Caco-2 (cell line): ENCODE data around the gene HSPA14. TPM values are rescaled to one million over a fixed set of nuclear protein-coding genes. Genes with fewer than 3 reads are reported as not detected.
A peak's percentile ranks its signal among the peaks of the same experiment; 100 is the strongest.

Experiments used
- Bru-seq: library from RNA; stranded (reverse); fragments of 400-500 nt; gene quantifications from one replicate; lab custom pipeline; 2021; lab: Mats Ljungman, UMichigan
- BruChase-seq, 2 experiments: library from RNA; stranded (reverse); fragments of 400-500 nt; gene quantifications; one replicate each; lab custom pipeline; 2021; lab: Mats Ljungman, UMichigan
- BruUV-seq: library from RNA; stranded (reverse); fragments of 400-500 nt; replicated peaks from 2 replicates; lab custom pipeline; 2021; lab: Mats Ljungman, UMichigan
- CTCF ChIA-PET: fragments of 300-600 bp; sonication (Branson Sonifier 250); formaldehyde crosslinking; loops from one replicate; lab custom pipeline; 2022; ENCODE audit warnings: antibody characterized with exemption; lab: Charles Lee
- POLR2A ChIA-PET: fragments of 300-600 bp; sonication (Branson Sonifier 250); formaldehyde crosslinking; loops from one replicate; lab custom pipeline; 2022; ENCODE audit warnings: antibody characterized with exemption; lab: Charles Lee
- DNase-seq, 2 experiments: peaks; one replicate each; pipeline versions ENCODE4 v3.0.0 to v3.0.0-alpha.2; 2020 to 2022
- H3K27me3 ChIP-seq: replicated peaks from 2 replicates; pipeline ENCODE4 v1.6.0; 2011; ENCODE audit warnings: low read length; ENCODE audit not compliant: control insufficient read depth, insufficient read depth
- H3K36me3 ChIP-seq: 2 replicates; pipeline ENCODE4 v1.5.1; 2011; ENCODE audit warnings: low read length; ENCODE audit not compliant: control insufficient read depth, insufficient read depth
- H3K4me1 ChIP-seq: fragments of 250-450 bp; sonication (Bioruptor Pico); 2 replicates; pipeline ENCODE4 v1.5.1; 2020; ENCODE audit warnings: mild to moderate bottlenecking
- H3K4me3 ChIP-seq: 2 replicates; pipeline ENCODE4 v1.5.1; 2011; ENCODE audit warnings: low read depth, mild to moderate bottlenecking, control low read depth, low read length
- H3K9me3 ChIP-seq: fragments of 250-450 bp; sonication (Bioruptor Pico); 2 replicates; pipeline ENCODE4 v1.5.1; 2020; ENCODE audit warnings: mild to moderate bottlenecking, moderate library complexity
- H3K27ac Mint-ChIP-seq: one replicate; pipeline ENCODE4 v1.8.0; 2022; ENCODE audit warnings: mixed read lengths; ENCODE audit not compliant: unreplicated experiment
- H3K27me3 Mint-ChIP-seq: one replicate; pipeline ENCODE4 v1.8.0; 2022; ENCODE audit warnings: mixed read lengths; ENCODE audit not compliant: insufficient read depth, unreplicated experiment
- H3K36me3 Mint-ChIP-seq: one replicate; pipeline ENCODE4 v1.8.0; 2022; ENCODE audit warnings: mild to moderate bottlenecking, mixed read lengths; ENCODE audit not compliant: insufficient read depth, unreplicated experiment
- H3K4me1 Mint-ChIP-seq: one replicate; pipeline ENCODE4 v1.8.0; 2022; ENCODE audit warnings: low read depth, mixed read lengths; ENCODE audit not compliant: unreplicated experiment
- H3K4me3 Mint-ChIP-seq: one replicate; pipeline ENCODE4 v1.8.0; 2022; ENCODE audit warnings: mild to moderate bottlenecking, moderate library complexity, mixed read lengths; ENCODE audit not compliant: unreplicated experiment
- H3K9me3 Mint-ChIP-seq: one replicate; pipeline ENCODE4 v1.8.0; 2022; ENCODE audit warnings: mixed read lengths; ENCODE audit not compliant: unreplicated experiment
- CTCF ChIP-seq, 2 experiments: fragments of 200-600 bp in 1 of 2; IDR thresholded peaks; 1 replicate in 1 of 2; 2 replicates in 1 of 2; pipeline versions ENCODE4 v1.5.1 to v1.8.0; 2011 to 2022; ENCODE audit warnings: antibody characterized with exemption in 1 of 2, control low read depth in 1 of 2, inconsistent platforms in 1 of 2, low read depth in 1 of 2, low read length in 1 of 2, mild to moderate bottlenecking in 1 of 2, moderate library complexity in 1 of 2; ENCODE audit not compliant: insufficient read depth in 1 of 2, severe bottlenecking in 1 of 2, unreplicated experiment in 1 of 2
- intact Hi-C: fragments of 100-400 bp; cut with micrococcal nuclease; formaldehyde crosslinking; loops from one replicate; pipeline ENCODE4 v1.10.0; 2022; ENCODE audit not compliant: unreplicated experiment
- long read RNA-seq: library from polyadenylated mRNA; stranded (forward); transcript quantifications from one replicate; pipeline ENCODE4 v2.0.0, GENCODE V29; 2022
- total RNA-seq: library from RNA; stranded (reverse); gene quantifications from 2 replicates; pipeline ENCODE4 v1.2.3, GENCODE V29; 2022

The HSPA14 gene
- total RNA-seq (36.9 and 39.3 TPM in 2 replicates), Bru-seq, nascent RNA (percentile 86 among the genes with signal in this experiment), BruChase-seq, experiment 1, labeled RNA remaining after a 2-hour chase (percentile 89 among the genes with signal in this experiment), BruChase-seq, experiment 2, labeled RNA remaining after a 6-hour chase (percentile 92 among the genes with signal in this experiment)
- long read RNA-seq, transcript HSPA14-201 (14 exons, 1,904 nt): major isoform, 120 of 137 reads
- long read RNA-seq, partial matches to known transcripts: 1 of 137 reads
- long read RNA-seq, other reads (novel, unspliced or antisense): 16 of 137 reads

- H3K9me3 Mint-ChIP-seq: no peaks in the 10 kb centered on the region
- H3K27ac Mint-ChIP-seq: peak within 1 kb of the TSS; percentile 91
- peaks cover 15% of the 10 kb centered on the region for H3K4me1 Mint-ChIP-seq
- Histone ChIP-seq H3K27me3 (no peaks in the 10 kb centered on the region), H3K36me3 (no peaks in the 10 kb centered on the region; the same call in 1 of the 2 replicates), H3K4me3 (peak within 1 kb of the TSS; percentile 91), H3K9me3 (no peaks in the 10 kb centered on the region), H3K4me1 (no peaks in the 10 kb centered on the region; the same call in 1 of the 2 replicates)
- H3K4me3 Mint-ChIP-seq: peak within 1 kb of the TSS; percentile 70
- POLR2A ChIA-PET: interaction anchor here (0.5 to 3.7 kb wide), 29 partner anchors 9 to 797 kb away, joined by 3 to 64 read pairs (median 5); partner anchors contain the start of genes DCLRE1C, MEIG1, RPP38 and SUV39H2
- TF ChIP-seq CTCF (IDR thresholded peaks at IDR 0.05; ENCODE audit: insufficient read depth in 1 of 2, low read depth in 1 of 2, low read length in 1 of 2, severe bottlenecking in 1 of 2, unreplicated experiment in 1 of 2): no peak
- intact Hi-C loops: loop anchor here (1.0 to 5.0 kb wide), 7 partner anchors 36 to 339 kb away; partner anchors contain the start of genes MEIG1 and SUV39H2
- peaks cover 55% of the 10 kb centered on the region for H3K36me3 Mint-ChIP-seq
- no TSS peak for BruUV-seq
- CTCF ChIA-PET: interaction anchor here (0.5 to 2.1 kb wide), 14 partner anchors 15 to 340 kb away, joined by 3 to 13 read pairs (median 4); partner anchors contain the start of genes MEIG1 and SUV39H2
- no peaks in the 10 kb centered on the region for H3K27me3 Mint-ChIP-seq
- DNase-seq: peak; percentile 100
Observed at GRCh38 chr10:14837757-14838581, at the start of gene HSPA14, which contains the start of the genes CDNF and MSANTD7. HSPA14 (plus strand) TSS chr10:14838306; CDS start chr10:14838403, 97 bp downstream. CDNF (minus strand) TSS chr10:14838037; CDS start chr10:14837946, 91 bp downstream. MSANTD7 (plus strand) TSS chr10:14838306; CDS start chr10:14842285, 3,979 bp downstream.

- no peaks in the 10 kb centered on the region for H3K9me3 Mint-ChIP-seq
- H3K4me3 Mint-ChIP-seq: no peak overlapping the region
- H3K36me3 Mint-ChIP-seq: no peaks in the 10 kb centered on the region
- POLR2A ChIA-PET: no interaction called here
- no peak for TF ChIP-seq CTCF (IDR thresholded peaks at IDR 0.05; ENCODE audit: insufficient read depth in 1 of 2, low read depth in 1 of 2, low read length in 1 of 2, severe bottlenecking in 1 of 2, unreplicated experiment in 1 of 2)
- peaks cover 9% of the 10 kb centered on the region for H3K4me1 Mint-ChIP-seq
- Histone ChIP-seq H3K36me3 (no peaks in the 10 kb centered on the region), H3K4me3 (no peak overlapping the region), H3K9me3 (no peaks in the 10 kb centered on the region), H3K27me3 (no peaks in the 10 kb centered on the region), H3K4me1 (peaks cover 8% of the 10 kb centered on the region; the same call in 1 of the 2 replicates)
- no TSS peak for BruUV-seq
- DNase-seq: no peak
- intact Hi-C loops: no loop called here
- CTCF ChIA-PET: no interaction called here
- no peak overlapping the region for H3K27ac Mint-ChIP-seq
- no peaks in the 10 kb centered on the region for H3K27me3 Mint-ChIP-seq
Observed at GRCh38 chr10:14798636-14799035, 39.5 kb upstream of the HSPA14 start.

- ChIA-PET POLR2A (no interaction called here), CTCF (no interaction called here)
- peaks cover 8% of the 10 kb centered on the region; the same call in 1 of the 2 replicates for H3K4me1 ChIP-seq
- no TSS peak for BruUV-seq
- no peak for TF ChIP-seq CTCF (IDR thresholded peaks at IDR 0.05; ENCODE audit: insufficient read depth in 1 of 2, low read depth in 1 of 2, low read length in 1 of 2, severe bottlenecking in 1 of 2, unreplicated experiment in 1 of 2)
- no peak overlapping the region for H3K4me3 ChIP-seq
- H3K4me3 Mint-ChIP-seq: no peak overlapping the region
- peaks cover 9% of the 10 kb centered on the region for H3K4me1 Mint-ChIP-seq
- H3K27me3 Mint-ChIP-seq: no peaks in the 10 kb centered on the region
- no peaks in the 10 kb centered on the region for H3K9me3 Mint-ChIP-seq
- no peaks in the 10 kb centered on the region for H3K27me3 ChIP-seq
- no peaks in the 10 kb centered on the region for H3K36me3 Mint-ChIP-seq
- intact Hi-C loops: no loop called here
- DNase-seq: no peak
- no peak overlapping the region for H3K27ac Mint-ChIP-seq
- no peaks in the 10 kb centered on the region for H3K36me3 ChIP-seq
- H3K9me3 ChIP-seq: no peaks in the 10 kb centered on the region
Observed at GRCh38 chr10:14800397-14800796, 37.7 kb upstream of the HSPA14 start.
